Smooth muscle cell of the brain vasculature (primary cell): ENCODE data around the gene CA10.

Source experiments
- DNase-seq: peaks from one replicate; pipeline ENCODE4 v3.0.0-alpha.2; 2012; ENCODE audit warnings: low read depth, low spot score

Gene CA10

GRCh38 chr17:52048137-52048898 is 110.2 kb downstream of the CA10 start:
- no peak for DNase-seq

- DNase-seq = no peak
Measured at GRCh38 chr17:52047086-52047485, 111.4 kb downstream of the CA10 start.

- DNase-seq = no peak
Measured at GRCh38 chr17:52041123-52041617, 117.3 kb downstream of the CA10 start.

DNA sequence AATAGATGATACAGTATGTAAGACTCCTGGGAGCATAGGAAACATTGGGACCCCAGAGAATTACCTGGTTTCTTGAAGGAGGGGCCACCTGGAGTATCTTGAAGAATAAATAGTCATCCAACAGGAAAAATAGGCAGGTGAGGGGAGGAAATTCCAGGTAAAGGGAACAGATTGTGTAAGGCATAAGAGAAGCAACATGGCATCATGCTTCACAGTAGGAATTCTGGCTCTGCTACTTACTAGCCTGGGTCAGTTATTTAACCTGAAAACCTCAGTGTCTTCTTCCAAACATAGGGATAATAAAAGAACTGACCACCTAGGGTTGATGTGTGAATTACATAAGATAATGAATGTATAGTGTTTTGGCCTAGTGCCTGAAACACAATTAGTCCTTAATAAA is 122.1 kb downstream of the CA10 start:
- no peak for DNase-seq

GRCh38 chr17:52035336-52035915 is 123.1 kb downstream of the CA10 start:
- no peak for DNase-seq

DNA sequence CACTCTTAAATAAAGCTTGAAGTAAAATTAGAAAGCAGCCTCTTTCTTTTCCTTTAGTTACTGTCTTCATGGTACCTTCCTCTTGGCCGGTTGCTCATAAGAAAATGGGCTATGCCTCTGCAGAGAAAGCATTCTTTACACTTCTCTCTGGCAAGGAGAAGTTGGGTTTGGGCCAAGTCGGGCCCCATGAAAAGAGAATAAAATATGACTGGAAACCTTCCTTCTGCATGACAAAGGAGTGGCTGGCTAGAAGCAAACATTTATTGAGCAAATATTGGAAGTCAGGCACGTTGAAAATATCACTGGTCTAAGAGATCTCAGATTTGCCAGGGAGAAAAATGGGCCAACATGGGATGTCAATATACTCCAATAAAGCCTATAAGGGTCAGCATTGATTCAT is 126.1 kb downstream of the CA10 start:
- no peak for DNase-seq

DNA sequence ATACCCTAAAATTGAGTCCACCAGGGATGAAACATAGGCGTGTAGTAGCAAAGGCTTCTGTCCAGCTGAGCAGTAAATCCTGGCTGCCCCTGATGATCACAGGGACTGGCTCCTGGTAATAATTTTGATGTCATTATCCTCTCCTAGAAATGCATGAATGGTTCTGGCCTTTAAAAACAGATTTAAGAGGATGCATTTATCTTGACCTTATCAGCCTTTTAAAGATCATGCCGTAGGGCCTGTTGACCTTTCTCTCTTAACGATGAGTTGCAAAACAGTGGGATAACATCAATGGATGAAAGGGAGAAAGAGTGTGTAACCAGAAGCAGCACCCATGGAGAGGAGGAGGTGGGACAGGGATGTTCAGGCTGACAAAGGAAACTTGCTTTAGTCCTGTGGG is 128.5 kb downstream of the CA10 start:
- DNase-seq = no peak

- DNase-seq = no peak
Measured at GRCh38 chr17:52027620-52028295, 130.8 kb downstream of the CA10 start.

- DNase-seq = no peak
Measured at GRCh38 chr17:52027081-52027480, 131.4 kb downstream of the CA10 start.

DNA sequence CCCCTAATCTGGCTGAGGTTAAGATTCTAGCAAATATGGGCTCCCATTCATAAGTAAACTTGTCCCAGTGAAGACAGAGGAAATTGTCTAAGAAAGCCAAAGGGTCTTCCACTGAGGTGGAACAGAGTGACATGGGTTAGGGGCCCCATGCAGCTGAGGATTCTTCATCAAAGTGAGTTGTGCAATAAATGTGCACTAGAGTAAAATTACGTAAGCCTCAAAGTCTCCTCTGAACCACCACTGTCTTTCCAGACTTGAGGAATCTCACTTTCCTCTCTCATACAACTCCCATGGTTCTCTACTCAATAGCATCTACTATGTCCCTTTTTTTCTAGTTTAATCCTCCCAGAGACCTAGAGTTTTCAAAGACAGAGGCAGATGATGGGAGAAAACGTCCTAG is 132.4 kb downstream of the CA10 start:
- DNase-seq = no peak

- DNase-seq = no peak
Measured at GRCh38 chr17:52025236-52025635, 133.3 kb downstream of the CA10 start.

GRCh38 chr17:52024300-52024870 is 134.1 kb downstream of the CA10 start:
- no peak for DNase-seq

DNA sequence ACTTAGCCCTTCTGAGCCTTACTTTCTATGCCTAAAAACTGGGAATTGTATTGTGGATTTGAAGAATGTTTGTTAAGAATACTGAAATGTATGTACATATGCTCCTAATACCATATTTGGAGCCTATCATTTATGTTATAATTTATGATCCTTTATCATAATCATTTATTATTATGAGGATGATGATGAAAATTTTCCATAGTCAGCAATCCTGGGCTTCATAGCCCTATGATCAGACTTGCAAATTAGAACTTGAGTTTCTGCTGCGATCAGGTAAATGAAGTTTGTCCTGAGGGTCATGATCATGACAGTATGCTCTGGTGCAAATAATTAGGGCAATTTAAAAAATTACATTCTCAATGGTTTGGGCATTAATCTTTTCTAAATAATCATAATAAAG is 147.4 kb downstream of the CA10 start:
- DNase-seq = no peak

DNA sequence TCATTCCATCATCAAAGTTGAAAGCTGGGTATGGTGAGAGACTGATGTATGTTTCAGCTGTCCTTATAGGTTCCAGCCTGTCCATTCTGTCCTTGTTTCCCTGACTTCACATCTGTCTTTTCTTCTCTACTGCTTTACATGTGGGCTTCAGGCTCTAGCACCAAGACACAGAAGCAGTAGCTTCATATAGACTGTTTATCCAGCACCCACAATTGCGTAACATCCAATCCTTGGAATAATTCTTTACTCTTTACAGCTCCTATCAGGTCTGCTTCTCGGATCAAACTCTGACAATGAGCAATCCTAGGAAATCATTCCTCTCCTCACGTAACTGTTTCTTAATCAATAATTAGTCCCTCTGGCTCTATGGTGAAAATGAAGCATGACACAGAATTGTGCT is 158.9 kb downstream of the CA10 start:
- DNase-seq = no peak

- no peak for DNase-seq
Measured at GRCh38 chr17:51997723-51998122, 160.8 kb downstream of the CA10 start.

DNA sequence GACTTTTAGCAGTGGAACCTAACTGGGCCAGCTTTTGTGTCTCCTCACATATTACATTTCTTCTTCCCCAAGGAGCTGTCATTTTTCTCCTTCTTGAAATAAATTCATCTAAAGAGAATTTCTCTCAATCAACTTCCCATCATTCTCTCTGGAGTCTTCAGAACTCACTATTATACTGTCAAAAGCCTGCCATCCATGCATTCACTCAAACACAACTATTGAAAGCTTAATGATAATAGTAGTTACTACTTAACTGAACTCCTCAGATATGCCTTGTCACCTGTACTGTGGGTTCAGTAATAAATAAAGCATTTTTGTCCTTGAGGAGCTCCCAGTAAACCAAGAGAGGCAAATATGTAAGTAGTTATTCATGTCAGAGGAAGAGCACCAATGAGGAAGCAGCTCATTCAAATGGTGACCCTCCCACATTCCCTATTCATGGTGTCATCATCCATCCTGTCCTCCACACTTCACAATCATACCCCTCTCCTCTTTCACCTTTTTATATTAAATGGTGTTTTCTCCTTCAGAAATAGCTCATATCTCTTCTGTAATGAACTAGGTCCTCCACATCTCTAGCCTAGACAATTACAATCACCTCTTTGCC is 162.6 kb downstream of the CA10 start:
- DNase-seq = no peak

- no peak for DNase-seq
Measured at GRCh38 chr17:51992864-51993416, 165.6 kb downstream of the CA10 start.

- DNase-seq = no peak
Measured at GRCh38 chr17:51971121-51971520, 187.4 kb downstream of the CA10 start.

GRCh38 chr17:51961689-51962088 is 196.8 kb downstream of the CA10 start:
- no peak for DNase-seq

DNA sequence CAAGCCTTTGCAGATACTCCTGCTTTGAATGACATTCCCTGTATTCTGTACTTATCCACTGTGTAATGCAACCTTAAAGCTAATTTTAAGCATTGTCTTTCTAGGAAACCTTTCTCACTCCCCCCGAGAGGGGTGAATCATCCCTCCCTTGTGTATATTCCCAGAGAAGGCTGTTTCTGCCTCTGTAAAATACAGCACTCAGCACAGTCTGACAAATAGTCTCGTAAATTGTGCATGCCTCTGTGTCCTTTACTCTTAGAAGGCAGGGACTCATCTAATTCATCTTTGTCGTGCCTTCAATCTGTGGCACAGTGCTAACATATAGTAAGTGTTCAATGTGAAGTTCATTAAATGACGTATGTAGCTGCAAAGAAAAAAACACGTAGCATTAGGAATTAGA is 200.7 kb downstream of the CA10 start:
- DNase-seq = no peak

DNA sequence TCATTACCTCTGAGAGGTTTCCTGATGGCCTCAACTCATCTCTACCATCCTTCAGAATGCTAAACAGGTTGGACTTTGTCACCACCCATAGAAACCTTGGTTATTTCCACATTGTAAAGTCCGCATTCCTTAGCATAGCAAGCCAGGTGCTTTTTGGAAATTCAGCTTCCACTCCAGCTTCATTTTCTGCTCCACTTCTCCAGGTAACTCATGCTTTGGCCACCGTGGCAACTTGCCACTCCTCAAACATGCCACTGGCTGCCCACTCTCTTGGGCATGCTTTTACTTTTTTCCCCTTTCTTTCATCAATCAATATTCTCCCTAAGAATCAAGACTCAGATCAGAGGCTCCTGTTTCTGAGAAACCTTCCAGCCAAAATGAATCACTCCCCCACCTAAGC is 203.3 kb downstream of the CA10 start:
- no peak for DNase-seq
